Measurements from ENCODE around the gene TLCD1. TPM values are rescaled to one million over a fixed set of nuclear protein-coding genes. Genes with fewer than 3 reads are reported as not detected.

Gene TLCD1
- total RNA-seq, 3 donors from 2014 or later = 4.8 to 21.3 (median 16.8) TPM

GRCh38 chr17:28741358-28742349 is 15.6 kb upstream of the TLCD1 start:
- Histone ChIP-seq H3K9me3 (no peaks in the 10 kb centered on the region), H3K36me3 (ENCODE audit: low read depth) (no peaks in the 10 kb centered on the region), H3K4me3 (no peak overlapping the region), H3K4me1 (ENCODE audit: low read depth) (peaks cover 28% of the 10 kb centered on the region)
- TF ChIP-seq, protein P1, sequence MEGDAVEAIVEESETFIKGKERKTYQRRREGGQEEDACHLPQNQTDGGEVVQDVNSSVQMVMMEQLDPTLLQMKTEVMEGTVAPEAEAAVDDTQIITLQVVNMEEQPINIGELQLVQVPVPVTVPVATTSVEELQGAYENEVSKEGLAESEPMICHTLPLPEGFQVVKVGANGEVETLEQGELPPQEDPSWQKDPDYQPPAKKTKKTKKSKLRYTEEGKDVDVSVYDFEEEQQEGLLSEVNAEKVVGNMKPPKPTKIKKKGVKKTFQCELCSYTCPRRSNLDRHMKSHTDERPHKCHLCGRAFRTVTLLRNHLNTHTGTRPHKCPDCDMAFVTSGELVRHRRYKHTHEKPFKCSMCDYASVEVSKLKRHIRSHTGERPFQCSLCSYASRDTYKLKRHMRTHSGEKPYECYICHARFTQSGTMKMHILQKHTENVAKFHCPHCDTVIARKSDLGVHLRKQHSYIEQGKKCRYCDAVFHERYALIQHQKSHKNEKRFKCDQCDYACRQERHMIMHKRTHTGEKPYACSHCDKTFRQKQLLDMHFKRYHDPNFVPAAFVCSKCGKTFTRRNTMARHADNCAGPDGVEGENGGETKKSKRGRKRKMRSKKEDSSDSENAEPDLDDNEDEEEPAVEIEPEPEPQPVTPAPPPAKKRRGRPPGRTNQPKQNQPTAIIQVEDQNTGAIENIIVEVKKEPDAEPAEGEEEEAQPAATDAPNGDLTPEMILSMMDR (IDR thresholded peaks at IDR 0.05) = no peak
- DNase-seq = peak in 2 of 3 donors; percentile 45 to 51
- ATAC-seq = no peak
- intact Hi-C loops (cut with DNase I, micrococcal nuclease) = no loop called here

- DNase-seq (peak in 2 of 3 donors; percentile 25 to 33), ATAC-seq (no peak)
- intact Hi-C loops (cut with DNase I, micrococcal nuclease) = no loop called here
- H3K4me1 ChIP-seq (ENCODE audit: low read depth) = peaks cover 18% of the 10 kb centered on the region
- TF ChIP-seq, protein P1 (IDR thresholded peaks at IDR 0.05) = no peak
- H3K9me3 ChIP-seq = no peaks in the 10 kb centered on the region
- no peak overlapping the region for H3K4me3 ChIP-seq
- H3K36me3 ChIP-seq (ENCODE audit: low read depth) = no peaks in the 10 kb centered on the region
Observed at GRCh38 chr17:28740406-28741357, 14.6 kb upstream of the TLCD1 start.

DNA sequence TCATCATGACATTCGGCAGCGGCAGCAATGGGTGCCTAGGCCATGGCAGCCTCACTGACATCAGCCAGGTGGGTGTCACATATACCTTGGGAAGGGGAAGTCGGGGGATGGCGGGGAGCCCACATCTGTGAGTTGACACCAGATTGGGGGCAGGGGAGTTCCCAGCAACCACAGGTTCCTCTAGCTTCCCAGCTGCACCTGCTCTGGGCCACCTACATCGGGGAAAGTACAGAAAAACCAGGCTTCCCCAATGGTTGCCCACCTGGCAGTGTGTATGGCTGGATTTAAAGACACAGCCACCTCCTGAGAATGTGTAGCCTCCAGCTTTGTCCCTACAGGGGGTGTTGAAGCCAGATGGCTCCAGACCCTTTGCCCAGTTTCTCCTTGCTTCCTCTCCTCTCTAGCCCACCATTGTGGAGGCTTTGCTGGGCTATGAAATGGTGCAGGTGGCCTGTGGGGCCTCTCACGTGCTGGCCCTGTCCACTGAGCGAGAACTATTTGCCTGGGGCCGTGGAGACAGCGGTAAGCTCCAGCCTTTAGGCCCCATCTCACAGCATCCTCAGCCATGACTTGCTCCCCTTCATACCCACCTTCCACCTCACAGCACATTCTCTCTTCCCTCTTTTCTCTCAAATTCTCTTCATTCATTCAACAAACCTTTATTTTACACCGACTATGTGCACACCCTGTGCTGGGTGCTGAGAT is 12.8 kb upstream of the TLCD1 start:
- no peaks in the 10 kb centered on the region for H3K36me3 ChIP-seq (ENCODE audit: low read depth)
- peaks cover 12% of the 10 kb centered on the region for H3K4me1 ChIP-seq (ENCODE audit: low read depth)
- TF ChIP-seq, protein P1 (IDR thresholded peaks at IDR 0.05) = no peak
- peak in 2 of 3 donors; percentile 46 to 65 for DNase-seq
- ATAC-seq = no peak
- no peaks in the 10 kb centered on the region for H3K9me3 ChIP-seq
- intact Hi-C loops (cut with DNase I, micrococcal nuclease) = no loop called here
- H3K4me3 ChIP-seq = no peak overlapping the region

DNA sequence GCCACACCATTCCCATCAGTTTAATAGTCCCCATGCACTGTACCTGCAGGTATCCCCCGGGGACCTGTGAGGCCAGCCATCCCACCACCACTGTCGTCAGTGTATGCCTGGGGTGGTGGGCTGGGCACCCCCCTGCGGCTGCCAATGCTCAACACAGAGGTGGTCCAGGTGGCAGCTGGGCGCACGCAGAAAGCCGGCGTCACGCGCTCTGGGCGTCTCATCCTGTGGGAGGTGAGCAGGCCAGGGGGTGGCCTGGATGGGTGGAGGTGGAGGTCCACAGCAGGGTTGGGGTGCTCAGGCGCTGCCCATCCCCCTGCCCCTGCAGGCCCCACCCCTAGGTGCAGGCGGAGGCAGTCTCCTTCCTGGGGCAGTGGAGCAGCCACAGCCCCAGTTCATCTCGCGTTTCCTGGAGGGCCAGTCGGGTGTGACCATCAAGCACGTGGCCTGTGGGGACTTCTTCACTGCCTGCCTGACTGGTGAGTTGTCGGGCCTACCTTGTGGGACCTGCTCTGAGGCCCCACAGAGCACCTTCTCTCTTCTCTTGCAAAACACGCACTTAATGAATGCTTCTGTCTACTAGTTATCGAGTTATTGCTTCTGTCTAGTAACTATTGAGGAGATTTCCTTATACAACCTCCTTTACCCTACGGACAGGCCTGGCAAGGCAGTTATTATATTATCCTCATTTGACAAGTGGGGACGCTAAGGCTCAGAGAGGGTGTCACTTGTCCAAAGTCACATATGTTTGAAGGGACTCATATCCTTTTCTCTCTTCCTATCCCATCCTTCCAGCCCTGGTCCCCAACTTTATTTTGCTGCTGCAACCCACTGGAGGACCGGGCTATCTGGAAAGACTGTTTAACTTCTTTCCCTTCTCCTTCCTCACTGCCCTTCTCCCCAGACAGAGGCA is 12.0 kb upstream of the TLCD1 start:
- Histone ChIP-seq H3K9me3 (no peaks in the 10 kb centered on the region), H3K4me3 (no peak overlapping the region), H3K4me1 (ENCODE audit: low read depth) (peaks cover 8% of the 10 kb centered on the region), H3K36me3 (ENCODE audit: low read depth) (no peaks in the 10 kb centered on the region)
- ATAC-seq (peak; percentile 88), DNase-seq (peak; percentile 54 to 85 (median 68))
- intact Hi-C loops (cut with DNase I, micrococcal nuclease) = no loop called here
- TF ChIP-seq, protein P1 (IDR thresholded peaks at IDR 0.05) = no peak

Data from mucosa of descending colon (tissue), 3 donors.